Thymus (tissue), 11 donors: ENCODE data around the gene DGLUCY. TPM values are rescaled to one million over a fixed set of nuclear protein-coding genes. Genes with fewer than 3 reads are reported as not detected.
"Not testable (repeated sequence)": the region's sequence is repeated elsewhere in the genome, so short reads cannot be mapped to it uniquely, and the experiment has no call there.

Experiments
- DNase-seq, 9 donors: peaks; one replicate each; pipeline ENCODE4 v3.0.0-alpha.2; 2013; ENCODE audit warnings: low spot score in 9 of 9, low read depth in 6 of 9, missing footprints in 1 of 9
- H3K27ac ChIP-seq, 2 donors: one replicate each; pipeline ENCODE4 v1.5.1; 2013; ENCODE audit warnings: control low read depth in 1 of 2, low read depth in 1 of 2, low read length in 1 of 2, mild to moderate bottlenecking in 1 of 2, moderate library complexity in 1 of 2
- H3K27me3 ChIP-seq, 2 donors: one replicate each; pipeline ENCODE4 v1.5.1; 2013; ENCODE audit warnings: low read length in 1 of 2; ENCODE audit not compliant: control insufficient read depth in 2 of 2, insufficient read depth in 1 of 2
- H3K36me3 ChIP-seq, 2 donors: one replicate each; pipeline ENCODE4 v1.5.1; 2013; ENCODE audit warnings: low read length in 1 of 2, mild to moderate bottlenecking in 1 of 2, moderate library complexity in 1 of 2; ENCODE audit not compliant: control insufficient read depth in 2 of 2, insufficient read depth in 2 of 2
- H3K4me1 ChIP-seq, 2 donors: one replicate each; pipeline ENCODE4 v1.5.1; 2013; ENCODE audit warnings: low read length in 2 of 2; ENCODE audit not compliant: control insufficient read depth in 2 of 2, insufficient read depth in 2 of 2
- H3K4me3 ChIP-seq, 2 donors: one replicate each; pipeline ENCODE4 v1.5.1; 2013; ENCODE audit warnings: low read length in 2 of 2, control low read depth in 1 of 2, mild to moderate bottlenecking in 1 of 2
- H3K9me3 ChIP-seq, 2 donors: one replicate each; pipeline ENCODE4 v1.5.1; 2013; ENCODE audit warnings: low read length in 1 of 2, mild to moderate bottlenecking in 1 of 2; ENCODE audit not compliant: control insufficient read depth in 2 of 2, insufficient read depth in 1 of 2
- WGBS: extraction: QIAGEN DNeasy Blood & Tissue Kit; methylation state at CpG from one replicate; pipeline ENCODE4 v1.1.7; 2013; 5-methylcytosine and 5-hydroxymethylcytosine counted together
- polyA plus RNA-seq: library from polyadenylated mRNA; stranded (reverse); fragments of 200-250 nt; gene quantifications from one replicate; pipeline ENCODE4 v1.2.3, GENCODE V29; 2013
- total RNA-seq: library from RNA; stranded (reverse); fragments of 120-200 nt; gene quantifications from one replicate; pipeline ENCODE4 v1.2.4, GENCODE V29; 2013
- donor health status: healthy.

DGLUCY gene
- total and polyA plus RNA-seq, 2 donors: 36.5 to 37.6 TPM

DNA sequence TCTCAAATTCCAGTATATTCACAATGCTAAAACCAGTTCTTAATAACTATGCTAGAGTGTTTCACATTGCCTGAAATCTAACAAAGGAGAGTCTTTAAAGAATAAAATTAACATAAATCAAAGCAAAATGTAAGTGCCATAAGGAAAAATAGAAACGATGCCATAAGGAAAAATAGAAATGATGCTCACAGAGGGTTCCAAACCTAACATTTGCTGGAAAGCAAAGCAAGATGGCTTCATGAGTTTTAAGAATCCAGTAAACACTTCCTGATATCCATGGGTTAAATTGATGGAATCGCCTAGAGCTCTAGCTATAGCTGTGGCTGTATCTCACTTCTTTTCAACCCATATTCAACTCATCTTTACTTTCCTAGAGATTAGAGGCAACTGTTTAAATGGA, 66.7 kb downstream of the DGLUCY start:
- DNase-seq: no peak
- Histone ChIP-seq H3K4me3 (no peak overlapping the region), H3K36me3 (peaks cover 18 to 45% of the 10 kb centered on the region in 2 donors), H3K9me3 (no peaks in the 10 kb centered on the region), H3K4me1 (peaks cover 3 to 5% of the 10 kb centered on the region in 2 donors), H3K27ac (no peak overlapping the region), H3K27me3 (no peaks in the 10 kb centered on the region)
- 97% methylated on average over 2 of the region's 2 CpGs for WGBS

DNA sequence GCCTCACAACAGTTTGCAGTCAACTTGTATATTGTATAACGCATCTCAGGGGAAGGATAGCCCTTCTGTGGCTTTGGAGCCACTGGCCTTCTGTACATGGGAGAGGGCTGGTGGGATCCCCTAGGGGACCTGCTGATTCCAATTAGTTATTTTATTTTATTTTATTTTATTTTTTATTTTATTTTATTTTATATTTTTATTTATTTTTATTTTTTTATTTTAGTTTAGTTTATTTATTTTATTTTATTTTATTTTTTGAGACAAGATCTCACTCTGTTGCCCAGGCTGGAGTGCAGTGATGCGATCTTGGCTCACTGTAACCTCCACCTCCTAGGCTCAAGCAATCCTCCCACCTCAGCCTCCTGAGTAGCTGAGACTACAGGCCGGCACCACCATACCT, 68.9 kb downstream of the DGLUCY start:
- not testable (repeated sequence) for H3K4me3 ChIP-seq, H3K9me3 ChIP-seq, DNase-seq, H3K27ac ChIP-seq, H3K27me3 ChIP-seq, H3K4me1 ChIP-seq
- H3K36me3 ChIP-seq: peaks cover 21 to 46% of the 10 kb centered on the region in 2 donors
- WGBS: over 99% methylated on average over 3 of the region's 3 CpGs

- Histone ChIP-seq H3K4me1 (no peaks in the 10 kb centered on the region), H3K27ac (no peak overlapping the region), H3K36me3 (peaks cover 36 to 51% of the 10 kb centered on the region in 2 donors), H3K4me3 (no peak overlapping the region), H3K9me3 (no peaks in the 10 kb centered on the region), H3K27me3 (no peaks in the 10 kb centered on the region)
- DNase-seq: no peak
These were observed 70.7 kb downstream of the DGLUCY start for GRCh38 chr14:91184559-91184958.

DNA sequence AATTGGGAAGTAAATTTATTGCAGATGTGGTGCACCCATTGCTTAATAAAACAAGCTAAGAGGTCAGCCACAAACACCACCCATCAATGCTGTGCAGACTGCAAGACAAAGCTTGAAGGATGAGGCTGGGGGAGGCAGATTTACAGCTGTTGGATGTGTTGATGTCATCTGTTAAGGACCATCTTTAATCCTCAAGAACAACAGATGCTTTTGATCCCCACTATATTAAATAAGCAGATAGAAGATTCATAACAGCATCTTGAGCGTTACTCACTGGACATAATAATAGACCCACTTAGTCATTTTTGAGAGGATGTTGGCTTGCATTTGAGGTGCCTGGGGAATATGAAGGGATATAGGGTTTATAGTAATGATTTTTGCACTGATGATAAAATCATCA, 71.8 kb downstream of the DGLUCY start:
- 100% methylated on average over 1 of the region's 1 CpG for WGBS
- H3K27ac ChIP-seq: no peak overlapping the region
- H3K4me3 ChIP-seq: no peak overlapping the region
- no peaks in the 10 kb centered on the region for H3K4me1 ChIP-seq
- no peak for DNase-seq
- H3K9me3 ChIP-seq: no peaks in the 10 kb centered on the region
- H3K36me3 ChIP-seq: peaks cover 43 to 60% of the 10 kb centered on the region in 2 donors
- no peaks in the 10 kb centered on the region for H3K27me3 ChIP-seq

GRCh38 chr14:91186515-91187066, 72.7 kb downstream of the DGLUCY start:
- Histone ChIP-seq H3K4me1 (no peaks in the 10 kb centered on the region), H3K36me3 (peaks cover 48 to 61% of the 10 kb centered on the region in 2 donors)
- DNase-seq: no peak

DNA sequence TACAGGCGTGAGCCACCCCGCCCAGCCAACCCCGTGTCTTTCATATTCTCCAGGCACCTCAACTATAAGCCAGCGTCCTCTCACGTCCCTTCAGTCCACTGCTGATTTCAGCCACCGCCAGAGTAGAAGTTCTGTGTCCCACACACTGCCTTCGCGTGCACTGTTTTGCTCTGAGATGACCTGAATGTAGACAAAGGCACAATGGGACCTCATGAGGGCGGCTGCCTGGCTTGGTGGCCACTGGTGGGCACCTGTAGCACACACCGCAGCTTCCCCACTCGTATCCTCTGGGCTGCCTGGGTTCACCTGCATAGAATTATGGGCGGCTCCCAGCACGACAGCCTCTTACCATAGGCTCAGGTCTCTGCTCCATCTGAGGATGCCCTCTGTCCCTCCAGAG, 73.4 kb downstream of the DGLUCY start:
- no peak overlapping the region for H3K27ac ChIP-seq
- DNase-seq: no peak
- no peaks in the 10 kb centered on the region for H3K9me3 ChIP-seq
- no peaks in the 10 kb centered on the region for H3K27me3 ChIP-seq
- no peak overlapping the region for H3K4me3 ChIP-seq
- peaks cover 44 to 61% of the 10 kb centered on the region in 2 donors for H3K36me3 ChIP-seq
- no peaks in the 10 kb centered on the region for H3K4me1 ChIP-seq
- WGBS: 98% methylated on average over 13 of the region's 13 CpGs

More at GRCh38 chr14:91186515-91187066, 72.7 kb downstream of the DGLUCY start:
- over 99% methylated on average over 4 of the region's 4 CpGs for WGBS
- H3K4me3 ChIP-seq: no peak overlapping the region
- H3K9me3 ChIP-seq: no peaks in the 10 kb centered on the region
- H3K27ac ChIP-seq: no peak overlapping the region
- H3K27me3 ChIP-seq: no peaks in the 10 kb centered on the region

- H3K36me3 ChIP-seq: peaks cover 37 to 52% of the 10 kb centered on the region in 2 donors
- no peak for DNase-seq
- peaks cover 3 to 11% of the 10 kb centered on the region in 2 donors for H3K4me1 ChIP-seq
- H3K27ac ChIP-seq: no peak overlapping the region
- H3K4me3 ChIP-seq: no peak overlapping the region
- no peaks in the 10 kb centered on the region for H3K27me3 ChIP-seq
- 97% methylated on average over 9 of the region's 9 CpGs for WGBS
- H3K9me3 ChIP-seq: peaks cover 0 to 1% of the 10 kb centered on the region in 2 donors
These were observed 77.0 kb downstream of the DGLUCY start for GRCh38 chr14:91190853-91191252.

GRCh38 chr14:91193069-91193468, 79.2 kb downstream of the DGLUCY start:
- Histone ChIP-seq H3K4me3 (no peak overlapping the region), H3K27me3 (no peaks in the 10 kb centered on the region), H3K36me3 (peaks cover 43 to 50% of the 10 kb centered on the region in 2 donors), H3K27ac (no peak overlapping the region), H3K4me1 (peaks cover 3 to 11% of the 10 kb centered on the region in 2 donors), H3K9me3 (peaks cover 0 to 1% of the 10 kb centered on the region in 2 donors)
- 93% methylated on average over 12 of the region's 12 CpGs for WGBS
- DNase-seq: no peak

- no peak overlapping the region for H3K4me3 ChIP-seq
- H3K27me3 ChIP-seq: no peaks in the 10 kb centered on the region
- peaks cover 0 to 1% of the 10 kb centered on the region in 2 donors for H3K9me3 ChIP-seq
- peaks cover 3 to 11% of the 10 kb centered on the region in 2 donors for H3K4me1 ChIP-seq
- no peak for DNase-seq
- no peak overlapping the region for H3K27ac ChIP-seq
- peaks cover 32 to 44% of the 10 kb centered on the region in 2 donors for H3K36me3 ChIP-seq
- 99% methylated on average over 10 of the region's 10 CpGs for WGBS
These were observed 82.0 kb downstream of the DGLUCY start for GRCh38 chr14:91195881-91196280.
